ENCODE data around the gene NUP43.
"Not testable (repeated sequence)": the region's sequence is repeated elsewhere in the genome, so short reads cannot be mapped to it uniquely, and the experiment has no call there.

The NUP43 gene

GRCh38 chr6:149683256-149683859, 63.0 kb downstream of the NUP43 start:
- DNase-seq, result no peak

- DNase-seq, result not testable (repeated sequence)
Measured at GRCh38 chr6:149681845-149682244, 64.5 kb downstream of the NUP43 start.

- no peak for DNase-seq
Measured at GRCh38 chr6:149681209-149681608, 65.1 kb downstream of the NUP43 start.

- DNase-seq, result no peak
Measured at GRCh38 chr6:149680503-149680902, 65.8 kb downstream of the NUP43 start.

Data from GF-D8 (cell line).